Upper lobe of right lung (tissue), 1 donor: ENCODE data around the gene FAM25G. TPM values are rescaled to one million over a fixed set of nuclear protein-coding genes. Genes with fewer than 3 reads are reported as not detected.
"Not testable (repeated sequence)": the region's sequence is repeated elsewhere in the genome, so short reads cannot be mapped to it uniquely, and the experiment has no call there.

ENCODE experiments used
- ATAC-seq: fragments of 200-7000 bp; cut with Tn5 transposase; one replicate; pipeline ENCODE4 v1.9.1; 2020; ENCODE audit warnings: mild to moderate bottlenecking, moderate library complexity
- DNase-seq: peaks from one replicate; pipeline ENCODE4 v3.0.0-alpha.2; 2020
- H3K27ac ChIP-seq: fragments of 200-600 bp; one replicate; pipeline ENCODE4 v1.8.0; 2022
- H3K27me3 ChIP-seq: fragments of 200-600 bp; one replicate; pipeline ENCODE4 v1.8.0; 2022; ENCODE audit warnings: mild to moderate bottlenecking
- H3K36me3 ChIP-seq: fragments of 200-600 bp; one replicate; pipeline ENCODE4 v1.8.0; 2022
- H3K4me1 ChIP-seq: fragments of 200-600 bp; one replicate; pipeline ENCODE4 v1.8.0; 2022
- H3K4me3 ChIP-seq: fragments of 200-600 bp; one replicate; pipeline ENCODE4 v1.8.0; 2022; ENCODE audit warnings: mild to moderate bottlenecking
- H3K9me3 ChIP-seq: fragments of 200-600 bp; one replicate; pipeline ENCODE4 v1.8.0; 2022
- intact Hi-C: fragments of 100-400 bp; cut with DNase I; formaldehyde crosslinking; loops from one replicate; pipeline ENCODE4 v1.11.0; 2022
- long read RNA-seq: library from polyadenylated mRNA; unstranded; transcript quantifications from one replicate; pipeline ENCODE4 v2.0.0, GENCODE V29; 2021
- total RNA-seq: library from RNA; stranded (reverse); fragmentation: NEBNext Ultra II Directional; extraction: Animal tissue kit (Norgen Biotek cat#: 25700); gene quantifications from one replicate; pipeline ENCODE4 v1.2.1, GENCODE V29; 2021
- donor health status: DM: no; HTN: yes; CAD: no; lungs with severe emphysema.

The FAM25G gene
- not detected for total RNA-seq
- long read RNA-seq = 0 reads

GRCh38 chr10:47491600-47491999 is at the start of gene FAM25G:
Gene FAM25G (minus strand): TSS chr10:47491700. CDS start chr10:47491674, 26 bp downstream.
- DNase-seq, intact Hi-C loops, H3K27me3 ChIP-seq, H3K4me1 ChIP-seq, H3K4me3 ChIP-seq, ATAC-seq, H3K27ac ChIP-seq, H3K9me3 ChIP-seq, H3K36me3 ChIP-seq: not testable (repeated sequence)

- H3K9me3 ChIP-seq, H3K4me1 ChIP-seq, ATAC-seq, intact Hi-C loops, H3K27me3 ChIP-seq, H3K36me3 ChIP-seq, DNase-seq, H3K27ac ChIP-seq, H3K4me3 ChIP-seq: not testable (repeated sequence)
Measured at GRCh38 chr10:47536430-47536829, 44.9 kb upstream of the FAM25G start.

- H3K9me3 ChIP-seq, H3K36me3 ChIP-seq, H3K4me3 ChIP-seq, H3K27me3 ChIP-seq, ATAC-seq, H3K4me1 ChIP-seq, H3K27ac ChIP-seq, DNase-seq, intact Hi-C loops: not testable (repeated sequence)
Measured at GRCh38 chr10:47523475-47523874, 32.0 kb upstream of the FAM25G start, which contains the start of gene AGAP9. Gene AGAP9 (minus strand): TSS chr10:47523638. CDS start chr10:47523526, 112 bp downstream.

GRCh38 chr10:47502313-47502712 is 10.8 kb upstream of the FAM25G start:
- H3K27ac ChIP-seq, intact Hi-C loops, H3K4me1 ChIP-seq, H3K4me3 ChIP-seq, ATAC-seq, H3K9me3 ChIP-seq, DNase-seq, H3K36me3 ChIP-seq, H3K27me3 ChIP-seq: not testable (repeated sequence)

GRCh38 chr10:47494226-47494625 is 2.7 kb upstream of the FAM25G start:
- H3K9me3 ChIP-seq, DNase-seq, H3K4me1 ChIP-seq, ATAC-seq, intact Hi-C loops, H3K27ac ChIP-seq, H3K27me3 ChIP-seq, H3K4me3 ChIP-seq, H3K36me3 ChIP-seq: not testable (repeated sequence)

- H3K27ac ChIP-seq, H3K4me1 ChIP-seq, H3K27me3 ChIP-seq, H3K36me3 ChIP-seq, intact Hi-C loops, ATAC-seq, DNase-seq, H3K4me3 ChIP-seq, H3K9me3 ChIP-seq: not testable (repeated sequence)
Measured at GRCh38 chr10:47489630-47490029, 1.9 kb downstream of the FAM25G start.

GRCh38 chr10:47485943-47486342 is 5.6 kb downstream of the FAM25G start:
- H3K9me3 ChIP-seq, intact Hi-C loops, H3K27me3 ChIP-seq, ATAC-seq, H3K36me3 ChIP-seq, DNase-seq, H3K27ac ChIP-seq, H3K4me1 ChIP-seq, H3K4me3 ChIP-seq: not testable (repeated sequence)

- H3K27ac ChIP-seq, H3K9me3 ChIP-seq, H3K4me1 ChIP-seq, intact Hi-C loops, H3K36me3 ChIP-seq, DNase-seq, H3K27me3 ChIP-seq, H3K4me3 ChIP-seq, ATAC-seq: not testable (repeated sequence)
Measured at GRCh38 chr10:47484786-47485185, 6.7 kb downstream of the FAM25G start.

- peak; percentile 41 for ATAC-seq
Measured at GRCh38 chr10:47483923-47484322, 7.6 kb downstream of the FAM25G start, which contains the start of gene ANXA8. Gene ANXA8 (minus strand): TSS chr10:47484115. CDS start chr10:47483933, 182 bp downstream.

GRCh38 chr10:47482367-47482766 is 9.1 kb downstream of the FAM25G start:
- H3K36me3 ChIP-seq, H3K9me3 ChIP-seq, H3K4me1 ChIP-seq, H3K27me3 ChIP-seq, H3K27ac ChIP-seq, DNase-seq, intact Hi-C loops, H3K4me3 ChIP-seq: not testable (repeated sequence)
- ATAC-seq = peak; percentile 28

More at GRCh38 chr10:47483923-47484322, 7.6 kb downstream of the FAM25G start, which contains the start of gene ANXA8:
- H3K4me3 ChIP-seq, H3K9me3 ChIP-seq, H3K4me1 ChIP-seq, H3K36me3 ChIP-seq, H3K27ac ChIP-seq, H3K27me3 ChIP-seq, intact Hi-C loops, DNase-seq: not testable (repeated sequence)

- ATAC-seq, DNase-seq, H3K27me3 ChIP-seq, H3K36me3 ChIP-seq, H3K9me3 ChIP-seq, intact Hi-C loops, H3K27ac ChIP-seq, H3K4me3 ChIP-seq, H3K4me1 ChIP-seq: not testable (repeated sequence)
Measured at GRCh38 chr10:47481768-47482181, 9.7 kb downstream of the FAM25G start.

- H3K4me3 ChIP-seq, H3K9me3 ChIP-seq, DNase-seq, H3K27ac ChIP-seq, H3K27me3 ChIP-seq, H3K36me3 ChIP-seq, intact Hi-C loops, H3K4me1 ChIP-seq: not testable (repeated sequence)
- ATAC-seq = peak; percentile 68
Measured at GRCh38 chr10:47481182-47481766, 10.2 kb downstream of the FAM25G start.

GRCh38 chr10:47480133-47480532 is 11.4 kb downstream of the FAM25G start:
- H3K9me3 ChIP-seq, intact Hi-C loops, H3K4me1 ChIP-seq, H3K4me3 ChIP-seq, DNase-seq, ATAC-seq, H3K36me3 ChIP-seq, H3K27me3 ChIP-seq, H3K27ac ChIP-seq: not testable (repeated sequence)

- intact Hi-C loops, H3K27me3 ChIP-seq, H3K4me3 ChIP-seq, H3K27ac ChIP-seq, H3K9me3 ChIP-seq, DNase-seq, H3K4me1 ChIP-seq, H3K36me3 ChIP-seq, ATAC-seq: not testable (repeated sequence)
Measured at GRCh38 chr10:47478114-47478513, 13.4 kb downstream of the FAM25G start.

GRCh38 chr10:47477078-47477477 is 14.4 kb downstream of the FAM25G start:
- DNase-seq, H3K9me3 ChIP-seq, ATAC-seq, H3K4me3 ChIP-seq, intact Hi-C loops, H3K4me1 ChIP-seq, H3K27ac ChIP-seq, H3K36me3 ChIP-seq, H3K27me3 ChIP-seq: not testable (repeated sequence)
